ENCODE data around the gene CHRNG. TPM values are rescaled to one million over a fixed set of nuclear protein-coding genes. Genes with fewer than 3 reads are reported as not detected.

The CHRNG gene
- total and polyA plus RNA-seq, 8 donors: not detected

- no peak for DNase-seq
- ATAC-seq: peak; percentile 50 to 84 (median 59)
- peak overlapping the region in 2 of 4 donors; percentile 21 to 41 for H3K27ac ChIP-seq
- 68 to 76% methylated on average over 7 of the region's 7 CpGs for WGBS, 2 donors
- TF ChIP-seq CTCF (IDR thresholded peaks at IDR 0.05): no peak
- no peak overlapping the region for H3K4me3 ChIP-seq
- intact Hi-C loops (cut with DNase I): no loop called here
- H3K36me3 ChIP-seq: peaks cover 14 to 30% (median 27%) of the 10 kb centered on the region in 3 donors
- no peaks in the 10 kb centered on the region for H3K9me3 ChIP-seq
- no peaks in the 10 kb centered on the region for H3K27me3 ChIP-seq
- FAIRE-seq: no peak
- H3K4me1 ChIP-seq: peaks cover 0 to 5% (median 4%) of the 10 kb centered on the region in 3 donors
These were observed 31.6 kb downstream of the CHRNG start for GRCh38 chr2:232571026-232571474.

GRCh38 chr2:232573042-232573441 lies 33.5 kb downstream of the CHRNG start:
- H3K4me3 ChIP-seq: no peak overlapping the region
- H3K27ac ChIP-seq: peak overlapping the region in 3 of 4 donors; percentile 19 to 50 (median 34)
- no peak for DNase-seq
- intact Hi-C loops (cut with DNase I): no loop called here
- no peaks in the 10 kb centered on the region for H3K9me3 ChIP-seq
- peaks cover 0 to 5% (median 4%) of the 10 kb centered on the region in 3 donors for H3K4me1 ChIP-seq
- peaks cover 7 to 16% (median 8%) of the 10 kb centered on the region in 3 donors for H3K36me3 ChIP-seq
- peak; percentile 35 to 65 (median 42) for ATAC-seq
- FAIRE-seq: no peak
- H3K27me3 ChIP-seq: no peaks in the 10 kb centered on the region
- no peak for TF ChIP-seq CTCF (IDR thresholded peaks at IDR 0.05)

GRCh38 chr2:232573771-232574435 lies 34.4 kb downstream of the CHRNG start:
- no peak for FAIRE-seq
- H3K4me3 ChIP-seq: no peak overlapping the region

GRCh38 chr2:232574674-232575403 lies 35.3 kb downstream of the CHRNG start:
- Histone ChIP-seq H3K4me3 (no peak overlapping the region), H3K27ac (no peak overlapping the region), H3K36me3 (no peaks in the 10 kb centered on the region), H3K9me3 (no peaks in the 10 kb centered on the region), H3K27me3 (no peaks in the 10 kb centered on the region), H3K4me1 (peaks cover 0 to 5% (median 4%) of the 10 kb centered on the region in 3 donors)
- no peak for FAIRE-seq
- TF ChIP-seq CTCF (IDR thresholded peaks at IDR 0.05): no peak
- ATAC-seq: no peak
- 90 to 92% methylated on average over 5 of the region's 5 CpGs for WGBS, 2 donors
- no peak for DNase-seq
- intact Hi-C loops (cut with DNase I): no loop called here

More at GRCh38 chr2:232573771-232574435, 34.4 kb downstream of the CHRNG start:
- Histone ChIP-seq H3K9me3 (no peaks in the 10 kb centered on the region), H3K27ac (peak overlapping the region in 1 of 4 donors; percentile 50), H3K4me1 (peaks cover 0 to 5% (median 4%) of the 10 kb centered on the region in 3 donors), H3K36me3 (peaks cover 2 to 8% (median 6%) of the 10 kb centered on the region in 3 donors), H3K27me3 (no peaks in the 10 kb centered on the region)
- 93 to 97% methylated on average over 8 of the region's 8 CpGs for WGBS, 2 donors
- intact Hi-C loops (cut with DNase I): no loop called here
- no peak for DNase-seq
- no peak for TF ChIP-seq CTCF (IDR thresholded peaks at IDR 0.05)
- peak in 1 of 4 donors; percentile 10 for ATAC-seq

All from pancreas (tissue), 10 donors.